Measurements from ENCODE around the gene SLC39A8. TPM values are rescaled to one million over a fixed set of nuclear protein-coding genes. Genes with fewer than 3 reads are reported as not detected.

Gene SLC39A8
- polyA plus RNA-seq, 1 donor from 2014 or later = 0.53 TPM

- no peak overlapping the region for H3K4me3 ChIP-seq (ENCODE audit: low read length)
- no peaks in the 10 kb centered on the region for H3K9me3 ChIP-seq (ENCODE audit: low read length)
- TF ChIP-seq SMC3 (conservative IDR thresholded peaks at IDR 0.05; ENCODE audit: poor library complexity) (no peak), REST (IDR thresholded peaks at IDR 0.05; ENCODE audit: borderline replicate concordance) (no peak), TAF1 (IDR thresholded peaks at IDR 0.05; ENCODE audit: low read depth) (no peak)
- peaks cover 6% of the 10 kb centered on the region for H3F3A ChIP-seq (ENCODE audit: insufficient read depth, low read length, poor library complexity, severe bottlenecking)
- no peak overlapping the region for H3K9ac ChIP-seq (ENCODE audit: low read length)
- no peaks in the 10 kb centered on the region for H3K36me3 ChIP-seq (ENCODE audit: insufficient read depth, low read length)
- H2AFZ ChIP-seq (ENCODE audit: low read depth, low read length) = no peak overlapping the region
- H3K9me2 ChIP-seq (ENCODE audit: insufficient read depth, low read length) = no peaks in the 10 kb centered on the region
- H3K79me2 ChIP-seq (replicated peaks; ENCODE audit: insufficient read depth, low read length) = no peaks in the 10 kb centered on the region
- no peak overlapping the region for H3K27ac ChIP-seq (ENCODE audit: low read length)
- H4K20me1 ChIP-seq (ENCODE audit: insufficient read depth) = no peaks in the 10 kb centered on the region
- H3K4me2 ChIP-seq (ENCODE audit: low read length) = no peak overlapping the region
- no peaks in the 10 kb centered on the region for H3K27me3 ChIP-seq (ENCODE audit: insufficient read depth, low read depth, low read length)
Observed at GRCh38 chr4:102234243-102234838, 110.9 kb downstream of the SLC39A8 start.

- Histone ChIP-seq H3K36me3 (ENCODE audit: insufficient read depth, low read length) (no peaks in the 10 kb centered on the region), H3K9ac (ENCODE audit: low read length) (no peak overlapping the region), H2AFZ (ENCODE audit: low read depth, low read length) (no peak overlapping the region)
Observed at GRCh38 chr4:102230194-102230593, 115.1 kb downstream of the SLC39A8 start.

More at GRCh38 chr4:102230194-102230593, 115.1 kb downstream of the SLC39A8 start:
- Histone ChIP-seq H3K27me3 (ENCODE audit: insufficient read depth, low read depth, low read length) (no peaks in the 10 kb centered on the region), H3K4me3 (ENCODE audit: low read length) (no peak overlapping the region), H3K9me2 (ENCODE audit: insufficient read depth, low read length) (no peaks in the 10 kb centered on the region), H3K4me2 (ENCODE audit: low read length) (no peak overlapping the region), H3K9me3 (ENCODE audit: low read length) (no peaks in the 10 kb centered on the region), H3K27ac (ENCODE audit: low read length) (peak overlapping the region; percentile 51), H4K20me1 (ENCODE audit: insufficient read depth) (no peaks in the 10 kb centered on the region), H3K79me2 (replicated peaks; ENCODE audit: insufficient read depth, low read length) (no peaks in the 10 kb centered on the region), H3F3A (ENCODE audit: insufficient read depth, low read length, poor library complexity, severe bottlenecking) (peaks cover 6% of the 10 kb centered on the region)
- TF ChIP-seq TAF1 (IDR thresholded peaks at IDR 0.05; ENCODE audit: low read depth) (no peak), POLR2AphosphoS5 (IDR thresholded peaks at IDR 0.05) (peak; percentile 88), REST (IDR thresholded peaks at IDR 0.05; ENCODE audit: borderline replicate concordance) (peak; percentile 70), EP300 (conservative IDR thresholded peaks at IDR 0.05; ENCODE audit: poor library complexity, severe bottlenecking) (peak; percentile 91), RAD21 (conservative IDR thresholded peaks at IDR 0.05) (no peak)

Measured in neural cell (in vitro differentiated cells).